GM12874 (cell line): ENCODE data around the gene ZNF594.

Experiments used
- CTCF ChIP-seq: IDR thresholded peaks from 2 replicates; pipeline ENCODE4 v1.5.1; 2011; ENCODE audit warnings: low read depth, mild to moderate bottlenecking, control low read depth, low read length, moderate library complexity; ENCODE audit not compliant: insufficient read depth

ZNF594 gene

GRCh38 chr17:5191541-5192417 lies at the start of gene ZNF594:
Gene ZNF594, minus strand, starts transcription at chr17:5191868. Its CDS starts 7,612 bp downstream, at chr17:5184256.
- TF ChIP-seq CTCF, result peak; percentile 89

DNA sequence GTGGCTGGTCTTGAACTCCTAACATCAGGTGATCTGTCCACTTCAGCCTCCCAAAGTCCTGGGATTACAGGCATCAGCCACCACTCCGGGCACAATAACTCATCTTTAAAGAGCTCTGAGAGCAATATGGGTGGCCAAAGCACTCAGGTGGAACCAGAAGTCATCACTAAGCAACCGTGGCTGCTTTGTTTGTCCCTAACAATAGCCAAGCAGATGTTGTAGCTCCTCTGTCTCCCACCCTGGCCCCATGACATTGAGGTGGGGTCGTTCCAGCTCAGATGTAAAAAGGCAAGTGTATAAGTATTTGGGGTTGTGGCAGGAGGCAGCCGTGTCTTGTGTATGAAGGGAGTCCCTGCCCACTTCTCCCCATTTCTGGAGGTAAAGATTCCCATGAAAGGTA lies 46.7 kb upstream of the ZNF594 start:
- TF ChIP-seq CTCF, result no peak

- TF ChIP-seq CTCF, result peak; percentile 82
These were observed 45.9 kb upstream of the ZNF594 start for GRCh38 chr17:5237541-5238016.

DNA sequence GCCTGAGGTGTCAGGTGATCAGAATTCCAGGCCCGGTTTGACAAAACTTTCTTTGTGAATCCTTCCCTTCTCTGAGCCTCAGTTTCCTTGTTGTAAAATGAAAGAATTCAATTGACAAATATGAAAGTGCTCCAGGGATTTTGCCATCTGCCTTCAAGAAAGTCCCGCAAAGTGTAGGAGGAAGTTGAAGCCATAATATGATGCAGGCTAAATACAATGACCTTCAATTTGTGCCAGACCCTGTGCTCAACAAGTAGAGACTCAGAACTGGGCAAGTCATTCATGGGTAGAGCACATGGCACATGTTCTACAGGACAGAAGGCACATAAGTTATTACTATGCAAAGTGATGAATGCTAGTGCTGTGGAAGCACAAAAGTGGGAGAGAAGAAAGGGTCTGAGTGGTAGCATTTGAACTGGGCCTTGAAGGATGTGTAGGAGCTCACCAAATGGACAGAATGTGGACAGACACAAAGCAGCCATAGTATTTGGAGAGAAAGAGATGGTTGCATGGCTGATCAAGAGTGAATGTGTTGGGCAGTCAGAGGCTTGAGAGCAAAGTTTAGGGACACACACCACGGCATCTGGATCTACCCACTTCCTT lies 45.4 kb upstream of the ZNF594 start:
- no peak for TF ChIP-seq CTCF

- no peak for TF ChIP-seq CTCF
These were observed 43.2 kb upstream of the ZNF594 start, which contains the start of gene SCIMP for GRCh38 chr17:5234645-5235576. Gene SCIMP, minus strand, starts transcription at chr17:5234860. Its CDS starts 105 bp downstream, at chr17:5234755.

DNA sequence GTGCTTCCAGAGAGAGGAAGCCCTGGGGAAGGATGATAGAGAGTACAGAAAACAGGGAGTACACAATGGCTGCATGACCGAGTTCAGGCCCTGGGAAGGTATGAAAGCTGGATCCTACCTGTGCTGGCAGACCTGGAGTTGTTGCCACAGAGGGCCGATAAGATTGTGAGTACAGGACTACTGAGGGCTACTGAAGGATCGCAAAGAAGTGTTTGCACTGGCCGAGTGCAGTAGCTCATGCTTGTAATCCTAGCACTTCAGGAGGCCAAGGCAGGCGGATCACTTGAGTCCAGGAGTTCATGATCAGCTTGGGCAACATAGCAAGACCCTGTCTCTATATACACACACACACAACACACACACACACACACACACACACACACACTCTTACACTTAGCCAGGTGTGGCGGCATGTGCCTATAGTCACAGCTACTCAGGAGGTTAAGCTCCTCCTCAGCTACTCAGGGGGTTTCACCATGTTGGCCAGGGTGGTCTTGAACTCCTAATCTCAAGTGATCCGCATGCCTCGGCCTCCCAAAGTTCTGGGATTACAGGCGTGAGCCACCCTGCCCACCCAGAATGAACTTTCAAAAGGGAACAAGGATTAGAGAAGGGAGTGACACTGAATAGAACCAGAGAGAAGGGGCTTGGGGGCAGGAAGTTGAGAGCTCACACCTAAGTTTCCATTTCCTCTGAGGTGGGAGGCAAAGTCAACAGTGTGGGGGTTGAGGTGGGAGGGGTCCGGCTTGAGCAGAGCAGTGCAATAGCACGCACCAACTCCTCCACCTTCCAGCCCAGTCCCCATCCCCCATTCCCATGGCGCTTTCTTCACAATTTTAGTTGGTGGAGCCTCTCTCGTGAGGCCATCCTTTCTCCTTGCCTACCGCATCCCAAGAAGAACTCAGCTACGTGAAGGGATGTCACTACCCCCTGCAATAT lies 35.5 kb upstream of the ZNF594 start:
- TF ChIP-seq CTCF, result no peak
